Smooth muscle cell (in vitro differentiated cells): Measurements from ENCODE around the gene TMEM98. TPM values are rescaled to one million over a fixed set of nuclear protein-coding genes. Genes with fewer than 3 reads are reported as not detected.

Source experiments
- DNase-seq: peaks from one replicate; lab custom pipeline; 2025; ENCODE audit not compliant: unreplicated experiment; lab: John Stamatoyannopoulos, UW
- H2AFZ ChIP-seq: fragments of 200-600 bp; sonication (generic); 2 replicates; pipeline ENCODE4 v1.6.0; 2016; ENCODE audit warnings: antibody characterized with exemption, low read depth, mild to moderate bottlenecking
- H3F3A ChIP-seq: fragments of 200-600 bp; sonication (generic); 2 replicates; pipeline ENCODE4 v1.6.0; 2017; ENCODE audit warnings: antibody characterized with exemption, low read depth
- H3K27ac ChIP-seq: fragments of 200-600 bp; sonication (generic); 2 replicates; pipeline ENCODE4 v1.5.1; 2016; ENCODE audit warnings: low read depth, mild to moderate bottlenecking
- H3K27me3 ChIP-seq: fragments of 200-600 bp; sonication (generic); 2 replicates; pipeline ENCODE4 v1.6.1; 2016; ENCODE audit warnings: low read depth, mild to moderate bottlenecking
- H3K36me3 ChIP-seq: fragments of 200-600 bp; sonication (generic); 2 replicates; pipeline ENCODE4 v1.5.1; 2016; ENCODE audit warnings: low read depth
- H3K4me1 ChIP-seq: fragments of 200-600 bp; sonication (generic); 2 replicates; pipeline ENCODE4 v1.5.1; 2016; ENCODE audit warnings: low read depth
- H3K4me2 ChIP-seq: fragments of 200-600 bp; sonication (generic); 2 replicates; pipeline ENCODE4 v1.6.0; 2016; ENCODE audit warnings: mild to moderate bottlenecking
- H3K4me3 ChIP-seq: fragments of 200-600 bp; sonication (generic); 2 replicates; pipeline ENCODE4 v1.5.1; 2016; ENCODE audit warnings: mild to moderate bottlenecking
- H3K79me2 ChIP-seq: fragments of 200-600 bp; sonication (generic); 2 replicates; pipeline ENCODE4 v1.6.0; 2016; ENCODE audit warnings: low read depth, mild to moderate bottlenecking
- H3K9ac ChIP-seq: fragments of 200-600 bp; sonication (generic); 2 replicates; pipeline ENCODE4 v1.6.0; 2016; ENCODE audit warnings: low read depth
- H3K9me3 ChIP-seq: fragments of 200-600 bp; sonication (generic); replicated peaks from 2 replicates; pipeline ENCODE4 v1.5.1; 2016; ENCODE audit warnings: low read depth
- H4K20me1 ChIP-seq: fragments of 200-600 bp; sonication (generic); 2 replicates; pipeline ENCODE4 v1.6.0; 2016; ENCODE audit warnings: low read depth
- CTCF ChIP-seq: fragments of 200-600 bp; sonication (generic); IDR thresholded peaks from 2 replicates; pipeline ENCODE4 v1.5.1; 2017; ENCODE audit warnings: borderline replicate concordance, mild to moderate bottlenecking, antibody characterized with exemption; ENCODE audit not compliant: insufficient read depth, poor library complexity, severe bottlenecking
- WGBS: methylation state at CpG from one replicate; pipeline ENCODE4 v1.1.7; 2016; ENCODE audit warnings: low lambda C conversion rate; 5-methylcytosine and 5-hydroxymethylcytosine counted together
- polyA plus RNA-seq: library from polyadenylated mRNA; unstranded; fragments of >200 nt; fragmentation: Nextera tagmentation; extraction: Ambion mirVana; gene quantifications from 2 replicates; pipeline ENCODE4 v1.2.1, GENCODE V29; 2016
- total RNA-seq: library from RNA; depleted of rRNA; stranded (reverse); fragments of >200 nt; gene quantifications from 2 replicates; pipeline ENCODE4 v1.2.3, GENCODE V29; 2014

Gene TMEM98
- total and polyA plus RNA-seq, 2 experiments from 2014 or later: 190 to 222 TPM

GRCh38 chr17:32988481-32989101 lies 60.6 kb downstream of the TMEM98 start:
- Histone ChIP-seq H3K27me3 (no peaks in the 10 kb centered on the region), H3K9ac (no peak overlapping the region), H3K4me1 (no peaks in the 10 kb centered on the region), H3K9me3 (no peaks in the 10 kb centered on the region), H4K20me1 (no peaks in the 10 kb centered on the region), H3K4me3 (no peak overlapping the region), H3K36me3 (no peaks in the 10 kb centered on the region), H3K79me2 (no peaks in the 10 kb centered on the region), H2AFZ (no peak overlapping the region), H3K27ac (no peak overlapping the region), H3F3A (no peaks in the 10 kb centered on the region), H3K4me2 (no peak overlapping the region)
- 75% methylated on average over 3 of the region's 3 CpGs for WGBS
- DNase-seq: no peak
- TF ChIP-seq CTCF: no peak

- Histone ChIP-seq H3F3A (no peaks in the 10 kb centered on the region), H3K4me3 (no peak overlapping the region), H3K9ac (no peak overlapping the region), H3K9me3 (no peaks in the 10 kb centered on the region), H3K4me2 (no peak overlapping the region), H3K79me2 (no peaks in the 10 kb centered on the region), H3K27ac (no peak overlapping the region), H4K20me1 (no peaks in the 10 kb centered on the region), H3K27me3 (no peaks in the 10 kb centered on the region), H3K4me1 (no peaks in the 10 kb centered on the region), H3K36me3 (no peaks in the 10 kb centered on the region), H2AFZ (no peak overlapping the region)
- 84% methylated on average over 13 of the region's 13 CpGs for WGBS
- TF ChIP-seq CTCF: no peak
- no peak for DNase-seq
These were observed 64.5 kb downstream of the TMEM98 start for GRCh38 chr17:32992321-32993033.

GRCh38 chr17:32993977-32994376 lies 66.0 kb downstream of the TMEM98 start:
- Histone ChIP-seq H2AFZ (no peak overlapping the region), H4K20me1 (no peaks in the 10 kb centered on the region), H3K9ac (no peak overlapping the region), H3K27ac (no peak overlapping the region), H3K9me3 (no peaks in the 10 kb centered on the region), H3K4me3 (no peak overlapping the region), H3F3A (no peaks in the 10 kb centered on the region), H3K4me1 (no peaks in the 10 kb centered on the region), H3K27me3 (no peaks in the 10 kb centered on the region), H3K79me2 (no peaks in the 10 kb centered on the region), H3K4me2 (no peak overlapping the region), H3K36me3 (no peaks in the 10 kb centered on the region)
- no peak for TF ChIP-seq CTCF
- DNase-seq: no peak
- 89% methylated on average over 9 of the region's 9 CpGs for WGBS

Other genes with a start within 250 kb of the TMEM98 start
- gene MYO1D, start 51.0 kb upstream of the TMEM98 start, total RNA-seq: 26.9 and 35.7 TPM in 2 replicates
- 13.9 and 20.7 TPM in 2 replicates for gene MYO1D, start 51.0 kb upstream of the TMEM98 start, polyA plus RNA-seq
- gene SPACA3, start 63.7 kb downstream of the TMEM98 start, total RNA-seq: not detected in 2 replicates
- not detected in 2 replicates for gene SPACA3, start 63.7 kb downstream of the TMEM98 start, polyA plus RNA-seq